HG03565 (cell line): ENCODE results near the gene CCNK.
A peak's percentile ranks its signal among the peaks of the same experiment; 100 is the strongest.

ENCODE experiments used
- ATAC-seq: cut with Tn5 transposase; IDR thresholded peaks from one replicate; pipeline ENCODE4 v1.9.1; 2021; ENCODE audit warnings: mild to moderate bottlenecking, moderate library complexity; ENCODE audit not compliant: unreplicated experiment

The CCNK gene

DNA sequence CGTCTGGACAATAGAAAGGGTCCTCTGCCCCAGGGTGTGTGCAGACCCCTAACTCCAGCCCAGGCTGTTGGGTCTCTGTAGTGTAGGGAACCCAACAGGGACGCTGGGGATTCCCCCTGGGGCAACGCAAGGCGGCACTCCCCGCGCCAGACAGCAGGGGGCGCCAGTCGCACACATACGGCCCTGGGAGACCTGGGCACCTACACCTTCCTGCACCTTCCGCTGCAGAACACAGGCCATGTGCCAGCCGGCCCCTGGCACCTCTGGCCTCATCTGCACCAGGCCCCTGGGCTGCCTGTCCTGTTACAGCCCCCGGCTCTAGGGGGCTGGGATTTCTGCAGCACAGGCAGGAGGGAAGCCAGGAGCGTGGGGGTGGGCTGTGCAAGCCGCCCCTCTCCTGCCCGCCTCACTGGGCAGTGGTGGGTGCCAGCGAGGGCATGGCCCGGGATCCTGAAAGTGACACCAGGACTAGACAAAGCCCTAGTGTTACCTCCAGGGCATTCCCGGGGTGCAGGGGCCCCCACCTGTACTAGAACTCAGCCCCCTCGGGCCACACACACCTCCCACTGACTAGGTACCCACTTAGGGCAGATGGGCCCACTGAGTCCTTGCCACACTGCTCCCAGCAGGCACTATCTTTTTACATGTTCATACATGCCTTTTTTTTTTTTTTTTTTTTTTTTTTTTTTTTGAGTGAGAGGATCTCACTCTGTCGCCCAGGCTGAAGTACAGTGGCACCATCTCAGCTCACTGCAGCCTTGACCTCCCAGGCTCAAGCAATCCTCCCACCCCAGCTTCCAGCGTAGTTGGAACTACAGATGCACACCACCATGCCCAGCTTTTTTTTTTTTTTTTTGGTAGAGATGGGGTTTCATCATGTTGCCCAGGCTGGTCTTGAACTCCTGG lies 37.5 kb downstream of the CCNK start:
- ATAC-seq = peak; percentile 63

DNA sequence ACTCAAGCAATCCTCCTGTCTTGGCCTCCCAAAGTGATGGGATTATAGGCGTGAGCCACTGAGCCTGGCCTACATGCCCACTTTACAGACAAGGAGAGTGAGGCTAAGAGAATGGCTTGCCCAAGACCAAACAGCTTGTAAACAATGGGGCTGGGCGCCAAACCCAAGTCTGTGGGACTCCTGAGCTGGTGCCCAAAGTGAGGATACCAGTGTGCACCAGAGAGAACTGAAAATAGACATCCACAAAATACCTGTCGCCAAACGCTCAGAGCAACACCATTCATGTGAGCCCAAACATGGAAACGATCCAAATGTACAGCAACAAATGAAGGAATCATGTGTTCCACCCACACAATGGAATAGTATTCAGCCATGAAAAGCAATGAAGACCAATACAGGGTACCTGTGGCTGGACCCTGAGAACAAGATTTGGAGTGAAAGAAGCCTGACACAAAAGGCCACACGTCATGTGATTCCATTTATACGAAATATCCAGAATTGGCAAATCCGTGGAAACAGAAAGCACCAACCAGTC lies 38.2 kb downstream of the CCNK start:
- ATAC-seq = no peak

DNA sequence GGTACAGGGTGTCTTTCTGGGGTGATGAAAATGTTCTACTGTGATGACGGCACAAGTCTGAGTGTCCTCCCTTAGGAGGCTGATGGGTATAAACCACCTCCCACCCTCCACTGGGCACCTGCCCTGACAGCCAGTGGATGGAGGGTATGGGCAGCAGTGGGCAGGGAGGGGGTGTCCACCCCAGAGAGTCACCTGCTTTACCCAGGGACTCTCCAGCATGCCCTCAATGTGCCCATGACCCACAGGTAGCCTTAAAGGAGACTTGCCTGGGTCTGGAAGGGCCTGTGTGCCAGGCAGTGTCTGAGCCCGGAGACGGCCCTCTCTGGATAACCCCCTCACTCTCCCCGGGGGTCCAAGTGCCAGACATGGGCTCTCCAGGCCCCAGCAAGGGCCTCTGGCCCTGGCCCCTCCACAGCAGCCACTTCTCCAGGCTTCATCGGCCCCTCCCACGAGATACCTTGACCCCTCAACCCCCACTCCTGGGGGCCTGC lies 38.8 kb downstream of the CCNK start:
- no peak for ATAC-seq

DNA sequence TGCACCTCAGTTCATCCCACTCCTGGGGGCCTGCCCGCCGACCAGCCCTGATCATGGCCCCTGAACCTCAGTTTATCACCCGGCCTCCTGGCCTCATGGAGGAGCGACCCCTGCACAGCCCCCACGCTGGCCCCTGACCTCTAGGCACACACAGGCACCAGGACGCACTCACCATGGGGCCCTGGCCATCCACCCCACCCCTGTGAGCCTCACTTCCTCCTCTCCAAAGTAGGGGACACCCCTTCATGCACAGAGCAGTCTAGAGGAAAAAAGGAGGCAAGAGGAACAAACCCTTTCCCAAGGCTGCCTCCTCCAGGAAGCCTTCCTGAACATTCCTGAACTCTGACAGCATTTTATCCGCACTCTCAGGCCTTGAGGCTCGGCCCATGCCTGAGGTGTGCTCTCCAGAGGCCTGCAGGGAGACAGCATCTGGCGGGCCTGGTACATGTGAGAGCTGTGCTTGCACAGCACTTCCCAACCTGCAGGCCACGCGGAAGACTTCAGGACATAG lies 39.4 kb downstream of the CCNK start:
- no peak for ATAC-seq

DNA sequence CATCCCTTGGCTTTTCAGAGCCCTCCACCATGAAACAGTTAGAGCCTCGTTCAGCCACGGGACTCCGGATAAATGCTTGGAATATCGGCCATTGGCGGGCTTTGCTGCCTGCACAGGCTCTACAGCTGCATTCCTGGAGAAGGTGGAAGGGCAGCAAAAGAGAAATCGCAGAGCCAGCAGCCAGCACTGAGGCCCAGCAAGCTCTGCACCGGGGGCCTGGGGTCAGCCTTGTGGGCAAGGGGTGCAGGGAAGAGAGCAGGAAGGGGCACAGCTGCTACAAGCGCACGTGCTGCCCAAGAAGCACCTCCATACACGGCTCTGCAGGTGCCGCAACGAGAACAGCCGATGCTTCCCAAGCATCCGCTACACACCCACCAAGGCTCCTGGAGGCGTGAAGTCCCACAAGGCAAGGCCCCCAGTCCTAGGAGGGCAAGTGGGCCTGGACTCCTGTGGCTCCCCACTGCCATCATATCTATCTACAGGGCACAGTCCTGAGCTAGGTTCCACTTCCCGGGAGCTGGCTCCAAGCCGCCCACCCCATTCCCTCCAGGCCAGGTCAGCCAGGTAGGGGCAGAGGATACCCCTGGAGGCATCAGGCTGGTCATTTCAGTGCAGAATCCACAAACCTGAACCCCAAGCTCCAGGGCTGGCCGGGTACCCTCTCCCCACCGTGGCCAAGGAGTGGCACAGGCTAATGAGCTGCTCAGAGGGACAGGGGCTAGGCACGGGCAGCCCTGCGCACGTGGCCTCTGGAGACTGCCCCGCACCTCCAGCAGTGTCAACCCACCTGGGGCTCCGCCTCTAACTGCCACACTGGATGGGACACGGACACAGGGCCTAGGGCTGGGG lies 40.2 kb downstream of the CCNK start:
- ATAC-seq = no peak

DNA sequence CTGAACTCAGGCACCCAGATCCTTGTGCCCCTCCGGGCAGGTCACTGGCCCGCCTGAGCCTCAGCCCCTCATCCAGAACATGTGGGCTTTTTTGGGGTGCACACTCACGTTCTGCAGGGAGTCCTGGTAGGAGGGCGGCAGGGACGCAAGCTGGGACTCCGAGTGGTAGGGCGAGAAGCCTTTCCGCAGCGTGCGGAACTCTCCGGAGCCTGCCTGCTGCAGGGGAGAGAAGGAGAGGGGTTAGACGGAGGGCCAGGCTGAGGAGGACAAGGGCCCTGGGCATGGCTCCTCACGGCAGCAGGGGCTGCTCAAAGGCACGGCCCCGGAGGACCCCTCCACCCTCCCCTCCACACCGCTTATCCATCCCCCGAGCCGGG lies 40.8 kb downstream of the CCNK start:
- ATAC-seq = no peak

DNA sequence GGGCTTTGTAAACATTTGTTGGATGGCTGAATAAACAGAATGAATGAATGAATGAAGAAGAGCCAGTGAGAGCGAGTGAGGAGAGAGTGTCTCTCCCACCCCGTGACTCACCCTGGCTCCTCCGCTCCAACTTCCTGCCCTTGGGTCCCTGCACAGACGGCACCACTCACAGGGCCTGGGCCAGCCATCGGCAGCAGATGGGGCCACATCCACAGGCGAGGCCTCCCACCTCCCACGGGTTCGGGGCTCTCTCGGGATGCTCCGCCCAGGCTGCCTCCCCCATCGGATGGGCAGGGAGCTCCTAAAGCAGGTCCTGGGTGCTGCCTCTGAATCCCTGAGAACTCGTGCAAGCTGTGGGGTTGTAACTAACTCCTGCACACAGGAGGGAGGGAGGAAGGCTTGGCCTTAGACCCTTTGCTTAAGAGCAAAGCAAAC lies 41.3 kb downstream of the CCNK start:
- no peak for ATAC-seq

DNA sequence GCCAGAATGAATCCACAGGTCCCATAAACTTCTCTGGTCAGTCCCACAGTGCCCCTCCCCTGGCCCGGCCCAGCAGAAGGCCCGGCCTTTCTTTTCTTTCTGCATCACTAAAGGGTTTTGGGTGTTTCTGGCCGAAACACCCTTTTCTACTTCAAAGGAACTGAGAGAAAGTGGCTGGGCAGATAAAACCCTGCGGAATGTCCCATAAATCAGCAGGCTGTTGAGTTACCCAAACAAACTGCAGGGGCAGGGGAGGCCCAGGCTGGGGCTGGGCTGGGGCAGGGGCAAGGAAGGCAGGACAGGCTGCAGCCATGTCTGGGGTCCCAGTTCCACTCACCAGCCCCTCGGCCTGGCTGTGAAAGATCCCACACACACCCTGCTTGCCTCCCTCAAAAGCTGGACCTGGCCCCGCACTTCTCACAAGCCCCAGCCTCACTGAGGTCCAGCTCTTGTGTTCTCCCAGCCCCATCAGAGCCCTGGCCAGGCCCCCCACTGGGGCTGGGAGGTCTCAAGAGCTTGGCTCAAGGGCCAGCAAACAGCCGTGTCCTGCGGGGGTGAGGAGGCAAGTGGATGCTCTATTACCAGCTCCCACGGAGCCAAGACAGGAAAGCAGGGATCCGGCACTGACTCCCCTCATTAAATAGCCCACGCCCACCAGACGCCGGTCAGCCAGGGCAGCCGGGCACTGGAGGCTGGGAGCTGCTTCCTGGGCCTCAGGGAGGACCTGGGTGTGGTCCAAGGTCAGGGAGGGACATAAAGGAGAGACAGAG lies 41.9 kb downstream of the CCNK start:
- ATAC-seq = no peak

DNA sequence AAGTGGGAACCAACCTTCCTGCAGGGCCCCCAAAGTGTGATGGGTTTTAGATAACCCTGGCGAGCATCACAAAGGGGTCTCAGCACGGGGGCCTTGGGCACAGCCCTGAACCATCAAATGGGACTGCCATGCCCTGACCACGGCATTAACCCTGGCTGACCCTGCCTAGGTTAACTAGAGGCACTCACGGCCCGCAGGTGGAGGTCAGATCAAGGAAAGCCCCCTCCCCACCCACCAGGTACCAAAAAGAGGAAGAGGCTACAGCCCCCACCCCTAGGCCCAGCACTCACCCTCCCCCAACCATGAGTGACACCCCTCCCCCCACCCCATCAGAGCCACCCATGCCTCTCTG lies 42.5 kb downstream of the CCNK start:
- no peak for ATAC-seq

DNA sequence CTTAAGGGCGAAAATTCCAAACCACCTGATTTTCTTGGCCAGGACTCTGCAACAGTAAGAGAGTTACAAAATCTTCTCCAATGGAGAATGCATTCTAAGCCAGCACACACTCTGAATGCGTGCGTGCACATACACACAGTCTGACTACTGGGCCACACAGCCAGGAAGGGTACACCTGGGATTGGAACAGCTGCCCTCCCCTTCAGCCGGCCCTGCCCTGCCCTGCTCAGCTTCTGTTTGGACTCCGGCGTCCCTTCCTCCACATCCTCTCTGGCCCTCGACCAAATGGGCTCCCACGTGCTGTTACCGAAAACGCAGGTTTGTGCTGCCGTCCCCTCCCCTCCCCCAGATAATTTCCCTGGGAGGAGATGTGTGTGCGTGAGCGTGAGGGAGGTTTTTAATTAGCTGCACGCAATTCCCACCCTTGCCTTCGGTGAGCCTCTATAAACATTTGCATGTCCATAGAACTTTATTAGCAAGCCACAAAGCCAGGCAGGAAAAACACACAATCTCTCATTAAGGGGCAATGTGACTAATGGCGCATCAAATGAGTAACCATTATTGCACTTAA lies 43.0 kb downstream of the CCNK start:
- ATAC-seq = no peak

DNA sequence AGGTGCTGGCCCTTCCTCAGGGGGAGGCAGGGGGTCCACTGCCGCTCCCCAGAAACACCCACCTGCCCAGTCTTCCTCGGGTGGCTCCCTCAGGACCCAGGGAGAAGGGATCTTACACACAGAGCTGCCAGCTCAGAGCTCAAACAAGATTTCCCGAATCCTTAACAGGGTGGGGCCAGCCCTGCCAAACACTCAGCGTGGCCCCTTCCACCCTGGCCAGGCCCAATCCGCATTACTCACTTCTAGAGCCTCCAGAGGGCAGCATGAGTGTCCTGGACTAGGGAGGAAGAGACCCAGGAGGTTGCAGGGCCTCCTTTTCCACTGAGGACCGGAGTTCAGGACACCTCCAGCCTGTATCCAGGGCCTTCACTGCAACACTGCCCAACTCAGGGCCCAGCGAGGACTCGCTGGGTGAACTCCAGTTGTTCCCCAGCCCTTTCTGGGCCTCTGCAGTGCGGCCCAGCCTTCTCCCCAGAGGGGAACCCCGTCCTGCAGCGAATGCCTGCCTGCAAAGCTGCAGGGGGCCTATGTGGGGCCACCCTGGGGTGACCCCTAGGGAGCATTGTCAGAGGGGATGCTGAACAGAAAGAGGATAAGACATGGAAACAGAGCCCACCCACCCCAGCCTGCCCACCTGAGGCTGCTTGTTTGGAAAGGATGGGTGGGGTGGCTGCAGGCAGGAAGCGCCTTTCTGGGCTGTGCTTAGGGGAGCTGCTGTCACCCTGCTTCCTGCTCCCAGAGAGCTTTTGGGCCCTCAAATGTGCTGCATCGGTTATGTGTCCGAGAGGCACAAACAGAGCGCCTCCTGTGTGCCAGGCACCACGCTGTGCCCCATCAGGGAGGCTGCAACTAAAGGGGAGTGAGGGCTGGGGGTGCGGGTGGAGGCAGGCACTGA lies 43.8 kb downstream of the CCNK start:
- no peak for ATAC-seq

DNA sequence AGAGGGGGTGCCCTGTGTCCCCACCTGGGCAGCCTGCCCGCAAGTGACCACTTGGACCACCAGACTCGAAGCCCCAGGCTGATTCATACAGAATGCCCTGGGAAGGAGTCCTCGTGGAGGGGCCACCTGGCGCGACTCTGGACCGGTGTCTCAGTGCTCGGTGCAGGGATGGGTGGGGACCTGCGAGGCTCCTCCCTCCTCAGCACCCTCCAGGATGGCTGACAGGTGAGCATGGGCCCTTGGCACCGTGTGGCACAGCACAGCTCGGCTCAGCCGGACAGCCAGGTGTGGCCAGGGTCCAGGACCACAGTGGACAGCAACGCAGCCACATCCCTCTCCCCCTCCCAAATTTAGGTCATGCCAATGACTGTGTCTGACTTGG lies 44.5 kb downstream of the CCNK start:
- ATAC-seq = no peak

DNA sequence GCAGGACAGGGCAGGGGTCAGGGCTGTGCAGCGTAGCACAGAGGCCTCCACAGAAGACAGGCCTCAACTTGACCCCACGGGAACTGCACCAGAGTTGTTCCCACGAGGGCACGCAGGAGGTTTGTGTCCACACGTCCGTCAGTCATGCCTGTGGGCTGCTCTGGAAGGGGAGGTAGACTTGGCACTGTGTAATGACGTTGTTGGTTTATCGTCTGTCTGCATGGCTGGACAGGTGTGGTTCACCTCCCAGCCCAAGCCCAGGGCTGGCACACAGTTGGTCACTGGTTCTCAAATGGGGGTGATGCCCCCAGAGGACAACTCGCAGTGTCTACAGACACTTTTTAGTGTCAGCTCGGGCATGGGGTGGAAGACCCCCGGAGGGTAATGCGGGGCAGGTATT lies 45.8 kb downstream of the CCNK start:
- no peak for ATAC-seq

DNA sequence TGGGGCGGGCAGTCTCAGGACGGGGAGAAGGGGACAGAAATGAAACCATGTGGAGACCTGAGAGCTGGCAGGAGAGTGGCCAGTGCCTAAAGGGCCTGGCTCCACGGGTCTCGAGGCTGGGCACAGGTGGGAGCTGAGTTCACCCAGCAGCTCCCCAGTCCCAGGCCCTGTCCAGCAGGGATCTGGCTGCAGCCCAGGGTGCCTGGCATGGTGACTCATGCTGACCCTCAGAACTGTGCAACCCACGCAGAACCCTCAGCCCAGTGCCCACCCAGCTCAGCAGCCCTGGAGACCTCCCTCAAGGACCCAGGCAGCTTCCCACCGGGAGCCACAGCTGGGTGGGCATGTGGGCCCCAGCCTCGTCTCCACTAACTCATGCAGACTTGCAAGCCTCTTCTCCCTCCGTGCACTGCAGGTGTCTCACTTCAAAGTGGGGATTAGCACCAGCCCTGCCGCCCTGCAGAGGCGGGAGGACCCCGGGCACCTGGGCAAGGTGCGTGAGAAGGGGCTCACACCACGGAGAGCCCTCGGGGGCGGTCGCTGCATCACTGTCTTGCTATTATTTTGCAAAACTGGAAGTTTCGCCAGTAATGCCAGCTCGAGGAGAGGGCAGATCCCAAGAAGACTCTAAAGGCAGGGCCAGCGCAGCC lies 46.3 kb downstream of the CCNK start:
- no peak for ATAC-seq

DNA sequence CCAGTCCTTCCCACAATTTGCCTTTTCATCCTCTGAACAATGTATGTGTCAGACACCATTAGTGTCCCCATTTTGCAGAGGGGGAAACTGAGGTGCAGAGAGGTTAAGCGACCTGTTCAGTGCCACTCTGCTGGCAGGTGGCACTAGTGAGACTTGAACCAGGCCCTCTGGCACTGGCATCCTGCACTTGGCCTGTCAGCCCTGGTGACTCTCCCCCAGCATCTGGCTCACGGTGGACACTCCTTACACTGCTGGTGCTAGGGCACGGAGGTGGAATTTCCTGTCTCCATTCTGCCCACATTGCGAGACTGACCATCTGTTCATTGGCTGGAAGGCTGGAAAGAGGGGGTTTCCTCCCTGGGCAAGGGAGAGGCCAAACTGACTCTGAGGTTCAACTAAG lies 48.7 kb downstream of the CCNK start:
- no peak for ATAC-seq

DNA sequence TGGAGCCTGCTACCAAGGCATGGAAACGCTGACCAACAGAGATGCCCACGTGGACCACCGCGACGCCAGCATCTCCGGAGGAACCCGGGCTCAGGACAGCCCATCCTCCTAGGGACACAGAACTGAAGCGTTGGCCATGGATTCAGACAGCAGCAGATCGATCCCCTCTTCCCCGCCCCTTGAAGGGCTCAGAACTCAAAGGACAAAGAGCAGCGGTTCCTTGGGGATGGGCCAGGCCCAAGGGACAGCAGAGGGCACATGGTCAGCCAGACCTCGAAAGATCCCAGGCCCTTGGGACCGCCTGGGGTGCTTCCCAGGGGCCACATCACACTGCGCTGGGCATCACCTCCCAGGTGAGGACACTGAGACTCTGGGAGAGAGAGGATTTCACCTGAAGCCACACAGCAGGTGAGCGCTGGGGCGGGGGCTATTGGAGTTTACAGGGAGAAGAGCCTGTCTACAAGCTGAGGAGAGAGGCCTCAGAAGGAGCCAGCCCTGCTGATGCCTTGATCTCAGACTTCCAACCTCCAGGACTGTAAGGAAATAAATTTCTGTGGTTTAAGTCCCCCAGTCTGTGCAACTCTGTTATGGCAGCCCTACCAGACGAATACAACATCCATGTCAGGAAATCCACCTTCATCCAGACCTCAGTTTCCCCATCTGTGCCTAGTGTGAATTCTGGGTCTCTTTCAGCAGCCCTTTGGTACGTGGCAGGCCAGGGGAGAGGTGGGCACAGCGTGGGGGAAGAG lies 49.4 kb downstream of the CCNK start:
- no peak for ATAC-seq

DNA sequence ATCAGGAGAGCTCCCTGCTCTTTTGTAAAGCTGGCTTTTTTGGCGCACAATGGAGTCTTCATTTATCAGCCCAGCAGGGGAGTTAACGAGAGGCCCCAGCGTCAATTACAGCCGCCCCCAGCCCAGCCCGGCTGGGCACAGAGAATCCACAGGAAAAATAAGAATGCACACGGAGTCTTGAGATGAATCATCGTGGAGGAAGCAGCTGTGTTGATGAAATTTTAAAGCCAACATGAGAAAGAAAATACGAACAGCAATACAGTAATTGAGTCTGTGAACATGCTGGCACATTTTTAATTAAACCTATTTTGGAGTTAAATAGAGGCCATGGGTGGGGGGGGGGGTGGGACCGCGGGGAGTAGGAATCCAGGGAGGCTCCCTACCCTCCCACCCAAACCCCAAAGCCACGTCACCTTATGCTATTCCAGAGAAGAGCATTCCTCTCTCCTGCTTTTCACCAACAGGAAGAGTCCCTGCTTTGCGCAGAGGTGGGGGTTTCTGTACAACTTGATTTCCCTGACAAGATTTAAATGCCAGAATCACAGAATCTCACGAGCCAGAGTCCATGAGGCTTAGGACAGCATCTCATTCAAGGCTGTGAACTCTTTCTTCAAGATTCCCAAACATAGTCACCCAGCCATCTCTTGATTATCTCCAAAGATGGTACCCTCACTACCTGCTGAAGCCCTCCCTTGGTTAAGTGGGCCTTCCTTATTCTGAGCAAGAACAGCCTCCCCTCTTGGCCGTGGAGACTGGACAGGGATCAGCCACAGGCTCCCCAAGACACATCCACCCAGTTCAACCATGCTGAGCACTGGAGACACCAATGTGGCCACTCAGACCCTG lies 50.3 kb downstream of the CCNK start:
- ATAC-seq = no peak
